NT2/D1 (cell line): Measurements from ENCODE around the gene OR2A14.

Experiments
- DNase-seq: peaks from one replicate; pipeline ENCODE4 v3.0.0-alpha.2; 2011; ENCODE audit warnings: low read depth, low spot score
- H3K27me3 ChIP-seq: 2 replicates; pipeline ENCODE4 v1.6.0; 2011; ENCODE audit warnings: mild to moderate bottlenecking; ENCODE audit not compliant: insufficient read length, insufficient read depth
- H3K36me3 ChIP-seq: 2 replicates; pipeline ENCODE4 v1.6.1; 2011; ENCODE audit warnings: mild to moderate bottlenecking, low read length, mixed read lengths; ENCODE audit not compliant: insufficient read depth, insufficient read length
- H3K4me1 ChIP-seq: 2 replicates; pipeline ENCODE4 v1.5.1; 2011; ENCODE audit not compliant: insufficient read depth, insufficient read length
- H3K4me3 ChIP-seq: 2 replicates; pipeline ENCODE4 v1.5.1; 2011; ENCODE audit warnings: low read depth; ENCODE audit not compliant: insufficient read length
- H3K9ac ChIP-seq: 2 replicates; pipeline ENCODE4 v1.6.0; 2011; ENCODE audit warnings: low read depth; ENCODE audit not compliant: insufficient read length
- H3K9me3 ChIP-seq: 2 replicates; pipeline ENCODE4 v1.5.1; 2011; ENCODE audit warnings: mild to moderate bottlenecking, low read length; ENCODE audit not compliant: insufficient read depth
- SUZ12 ChIP-seq: IDR thresholded peaks from 2 replicates; pipeline ENCODE4 v1.6.1; 2011; ENCODE audit not compliant: insufficient read length, insufficient read depth; ENCODE audit errors: extremely low read depth
- YY1 ChIP-seq: IDR thresholded peaks from 2 replicates; pipeline ENCODE4 v1.6.1; 2011; ENCODE audit not compliant: insufficient read length, insufficient read depth
- ZNF274 ChIP-seq: IDR thresholded peaks from 2 replicates; pipeline ENCODE4 v1.6.1; 2011; ENCODE audit warnings: mild to moderate bottlenecking, low read depth, low read length

The OR2A14 gene

DNA sequence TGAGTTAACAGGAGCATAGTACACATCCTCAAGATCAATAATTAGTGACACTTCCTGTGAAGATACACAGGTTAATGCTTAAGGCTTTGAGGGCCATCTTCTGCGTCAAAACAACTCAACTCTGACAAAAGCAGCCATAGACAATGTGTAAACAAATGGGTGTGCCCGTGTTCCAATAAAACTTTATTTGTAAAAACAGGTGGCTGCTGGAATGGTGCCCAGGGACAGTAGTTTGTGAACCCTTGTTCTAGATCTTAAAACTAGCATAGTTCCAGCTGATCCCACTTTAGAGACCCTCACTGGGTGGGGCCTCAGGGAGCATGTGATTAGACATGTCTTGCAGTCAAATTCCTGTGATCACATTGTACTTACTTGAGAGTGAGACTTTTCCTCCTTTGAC lies 7.8 kb downstream of the OR2A14 start:
- no peak for DNase-seq
- no peak for TF ChIP-seq YY1
- no peak for TF ChIP-seq ZNF274
- TF ChIP-seq SUZ12: no peak

DNA sequence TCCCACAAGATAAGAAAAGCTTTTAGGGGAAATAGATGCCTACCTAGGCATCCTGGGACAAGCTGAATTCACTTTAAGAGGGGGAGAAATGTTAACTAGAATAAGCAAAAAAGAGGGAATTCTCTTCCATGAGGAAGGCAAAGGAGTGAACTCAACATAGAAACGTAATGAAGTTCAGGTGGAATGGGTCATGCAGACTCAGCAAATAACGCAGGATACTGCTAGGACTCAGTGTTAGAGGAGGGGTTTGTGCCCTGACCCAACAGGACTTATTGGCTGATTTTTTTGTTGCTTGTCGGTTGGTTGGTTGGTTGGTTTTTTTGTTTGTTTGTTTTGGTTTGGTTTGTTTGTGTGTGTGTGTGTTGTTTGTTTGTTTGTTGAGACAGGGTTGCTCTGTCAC lies 9.3 kb downstream of the OR2A14 start:
- Histone ChIP-seq H3K9me3 (no peaks in the 10 kb centered on the region), H3K4me1 (no peaks in the 10 kb centered on the region), H3K9ac (no peak overlapping the region), H3K36me3 (no peaks in the 10 kb centered on the region), H3K4me3 (no peak overlapping the region), H3K27me3 (no peaks in the 10 kb centered on the region)
- no peak for TF ChIP-seq ZNF274
- TF ChIP-seq SUZ12: no peak
- TF ChIP-seq YY1: no peak
- no peak for DNase-seq

More for the DNA sequence above, 7.8 kb downstream of the OR2A14 start:
- H3K4me1 ChIP-seq: no peaks in the 10 kb centered on the region
- H3K9me3 ChIP-seq: no peaks in the 10 kb centered on the region
- no peak overlapping the region for H3K9ac ChIP-seq
- H3K36me3 ChIP-seq: no peaks in the 10 kb centered on the region
- no peaks in the 10 kb centered on the region for H3K27me3 ChIP-seq
- no peak overlapping the region for H3K4me3 ChIP-seq

DNA sequence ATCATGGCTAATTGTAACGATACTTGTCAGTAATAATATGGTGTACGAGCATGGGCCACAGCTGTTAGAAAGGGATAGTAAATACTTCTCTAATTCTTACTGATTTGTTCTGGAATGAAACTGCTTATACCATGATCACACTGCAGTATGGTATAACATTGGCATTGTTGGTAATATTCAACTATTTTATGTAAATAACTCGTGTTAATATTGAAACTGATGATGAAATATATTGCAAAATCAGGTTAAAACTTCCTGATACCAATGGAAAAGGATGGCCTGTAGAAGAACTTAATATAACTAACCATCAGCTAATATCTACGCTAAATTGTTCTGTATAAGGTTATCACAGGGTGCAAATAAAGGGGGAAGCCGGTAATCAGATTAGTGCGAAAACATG lies 10.3 kb downstream of the OR2A14 start:
- DNase-seq: no peak
- no peak overlapping the region for H3K9ac ChIP-seq
- no peaks in the 10 kb centered on the region for H3K27me3 ChIP-seq
- H3K36me3 ChIP-seq: no peaks in the 10 kb centered on the region
- no peak for TF ChIP-seq ZNF274
- TF ChIP-seq YY1: no peak
- H3K4me1 ChIP-seq: no peaks in the 10 kb centered on the region
- H3K9me3 ChIP-seq: no peaks in the 10 kb centered on the region
- H3K4me3 ChIP-seq: no peak overlapping the region

DNA sequence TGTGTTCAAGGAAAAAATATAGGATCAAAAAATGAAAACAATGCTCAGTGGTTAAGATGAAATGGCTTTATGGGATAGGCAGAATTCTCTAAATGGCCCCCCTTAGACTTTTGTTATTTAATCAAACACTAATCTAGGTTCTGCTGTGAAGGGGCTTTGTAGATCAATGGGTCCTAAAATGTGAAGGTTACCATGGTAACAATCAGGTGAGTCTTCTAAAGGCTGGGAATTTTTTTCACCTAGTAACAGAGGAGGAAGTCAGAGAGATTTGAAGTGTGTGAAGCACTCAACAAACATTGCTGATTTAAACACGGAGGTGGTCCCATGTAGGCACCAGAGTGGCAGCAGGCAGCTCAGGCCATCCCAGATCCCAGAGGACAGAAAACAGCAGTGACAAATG lies 11.1 kb downstream of the OR2A14 start:
- Histone ChIP-seq H3K9me3 (no peaks in the 10 kb centered on the region), H3K9ac (no peak overlapping the region), H3K27me3 (no peaks in the 10 kb centered on the region), H3K4me1 (no peaks in the 10 kb centered on the region), H3K4me3 (no peak overlapping the region), H3K36me3 (no peaks in the 10 kb centered on the region)
- no peak for DNase-seq
- no peak for TF ChIP-seq YY1
- TF ChIP-seq ZNF274: no peak
- TF ChIP-seq SUZ12: no peak

DNA sequence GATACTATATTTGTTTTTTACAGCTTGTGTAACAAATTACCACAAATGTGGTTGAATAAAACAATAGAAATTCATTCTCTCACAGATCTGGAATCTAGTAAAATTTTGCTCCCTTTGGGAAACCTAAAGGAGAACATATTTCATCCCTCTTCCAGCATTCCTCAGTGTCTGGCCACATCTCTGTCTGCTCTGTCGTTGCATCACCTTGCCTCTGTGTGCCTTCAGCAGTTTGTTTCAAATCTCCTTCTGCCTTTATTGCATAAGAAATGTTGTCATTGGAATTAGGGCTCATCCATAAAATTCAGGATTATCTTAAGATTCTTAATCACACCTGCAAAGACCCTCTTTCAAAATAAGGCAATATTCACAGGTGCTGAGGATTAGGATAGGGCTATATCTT lies 14.5 kb downstream of the OR2A14 start:
- H3K9me3 ChIP-seq: no peaks in the 10 kb centered on the region
- no peak overlapping the region for H3K9ac ChIP-seq
- no peak overlapping the region for H3K4me3 ChIP-seq
- DNase-seq: no peak
- no peaks in the 10 kb centered on the region for H3K4me1 ChIP-seq
- H3K36me3 ChIP-seq: no peaks in the 10 kb centered on the region
- TF ChIP-seq ZNF274 (no peak), SUZ12 (no peak), YY1 (no peak)
- H3K27me3 ChIP-seq: no peaks in the 10 kb centered on the region

DNA sequence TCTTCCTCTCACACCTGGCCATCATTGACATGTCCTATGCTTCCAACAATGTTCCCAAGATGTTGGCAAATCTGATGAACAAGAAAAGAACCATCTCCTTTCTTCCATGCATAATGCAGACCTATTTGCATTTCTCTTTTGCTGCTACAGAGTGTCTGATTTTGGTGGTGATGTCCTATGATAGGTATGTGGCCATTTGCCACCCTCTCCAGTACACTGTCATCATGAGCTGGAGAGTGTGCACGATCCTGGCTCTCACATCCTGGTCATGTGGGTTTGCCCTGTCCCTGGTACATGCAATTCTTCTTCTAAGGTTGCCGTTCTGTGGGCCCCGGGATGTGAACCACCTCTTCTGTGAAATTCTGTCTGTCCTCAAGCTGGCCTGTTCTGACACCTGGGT lies 19.2 kb downstream of the OR2A14 start:
- Histone ChIP-seq H3K4me3 (no peak overlapping the region), H3K27me3 (no peaks in the 10 kb centered on the region), H3K4me1 (no peaks in the 10 kb centered on the region), H3K9ac (no peak overlapping the region), H3K9me3 (peaks cover 5% of the 10 kb centered on the region; the same call in 1 of the 2 replicates), H3K36me3 (no peaks in the 10 kb centered on the region)
- no peak for TF ChIP-seq YY1
- TF ChIP-seq ZNF274: no peak
- TF ChIP-seq SUZ12: no peak
- no peak for DNase-seq

DNA sequence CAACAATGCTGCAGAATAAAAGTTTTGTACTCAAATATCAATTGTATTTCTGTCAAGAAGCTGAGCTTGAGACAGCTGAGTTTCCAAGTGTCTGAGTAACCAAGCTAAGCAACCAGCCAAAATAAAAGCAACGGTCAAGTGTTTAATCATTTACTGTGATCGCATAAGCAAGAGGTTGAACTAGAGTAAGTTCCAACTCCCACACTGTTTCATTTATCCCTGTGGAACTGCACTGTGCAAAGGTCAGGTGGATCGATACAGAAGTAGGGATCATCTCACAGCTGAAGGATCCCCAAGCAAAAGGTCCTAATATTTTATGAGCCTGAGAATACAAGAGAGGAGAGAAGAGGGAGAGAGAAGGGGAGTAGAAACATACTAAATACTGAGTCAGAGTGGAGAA lies 21.4 kb downstream of the OR2A14 start:
- H3K4me3 ChIP-seq: no peak overlapping the region
- H3K27me3 ChIP-seq: no peaks in the 10 kb centered on the region
- H3K9ac ChIP-seq: no peak overlapping the region
- H3K36me3 ChIP-seq: no peaks in the 10 kb centered on the region
- DNase-seq: no peak
- peaks cover 18% of the 10 kb centered on the region for H3K9me3 ChIP-seq
- TF ChIP-seq ZNF274: no peak
- TF ChIP-seq SUZ12: no peak
- no peak for TF ChIP-seq YY1
- H3K4me1 ChIP-seq: no peaks in the 10 kb centered on the region
